C1 segment of cervical spinal cord (tissue), 14 donors: ENCODE measurements around the gene ANGEL1.

ENCODE experiments used
- DNase-seq, 14 donors: peaks; one replicate each; lab custom pipeline; 2025; lab: John Stamatoyannopoulos, UW

ANGEL1 gene

GRCh38 chr14:76767681-76768656 is 44.7 kb downstream of the ANGEL1 start:
- DNase-seq = peak in 7 of 14 donors; percentile 44 to 77 (median 70)

- no peak for DNase-seq
These were observed 47.2 kb downstream of the ANGEL1 start for GRCh38 chr14:76765461-76765931.

- peak in 3 of 14 donors; percentile 27 to 60 (median 54) for DNase-seq
These were observed 49.3 kb downstream of the ANGEL1 start for GRCh38 chr14:76763096-76764041.

- peak in 4 of 14 donors; percentile 22 to 72 (median 67) for DNase-seq
These were observed 50.1 kb downstream of the ANGEL1 start for GRCh38 chr14:76762411-76763095.

- peak in 5 of 14 donors; percentile 57 to 80 (median 72) for DNase-seq
These were observed 50.7 kb downstream of the ANGEL1 start for GRCh38 chr14:76761960-76762410.

- DNase-seq = peak in 11 of 14 donors; percentile 38 to 89 (median 66)
These were observed 51.3 kb downstream of the ANGEL1 start, which contains the start of gene VASH1 for GRCh38 chr14:76761136-76761959. Gene VASH1 (plus strand): TSS chr14:76761468. CDS start chr14:76762822, 1,354 bp downstream.

GRCh38 chr14:76760331-76761135 is 52.1 kb downstream of the ANGEL1 start:
- no peak for DNase-seq

GRCh38 chr14:76759589-76759988 is 53.1 kb downstream of the ANGEL1 start:
- DNase-seq = no peak

- DNase-seq = no peak
These were observed 56.3 kb downstream of the ANGEL1 start for GRCh38 chr14:76756371-76756750.

- no peak for DNase-seq
These were observed 56.9 kb downstream of the ANGEL1 start for GRCh38 chr14:76755610-76756370.

- DNase-seq = no peak
These were observed 58.1 kb downstream of the ANGEL1 start for GRCh38 chr14:76754586-76754985.

- no peak for DNase-seq
These were observed 59.0 kb downstream of the ANGEL1 start for GRCh38 chr14:76753541-76754198.

GRCh38 chr14:76752744-76753143 is 59.9 kb downstream of the ANGEL1 start:
- peak in 11 of 14 donors; percentile 35 to 74 (median 53) for DNase-seq

- DNase-seq = no peak
These were observed 69.7 kb downstream of the ANGEL1 start for GRCh38 chr14:76742966-76743365.

- DNase-seq = no peak
These were observed 70.5 kb downstream of the ANGEL1 start for GRCh38 chr14:76742185-76742584.

GRCh38 chr14:76741074-76741473 is 71.6 kb downstream of the ANGEL1 start:
- no peak for DNase-seq
